Colon (tissue), 2 donors: ENCODE data around the gene SNX3.

ENCODE experiments used
- FAIRE-seq: peaks from 2 replicates; lab custom pipeline; 2012; peaks lifted over from hg19 to GRCh38; lab: Jason Lieb, UNC
- donor health status: control.
- donor health status: control.

SNX3 gene

DNA sequence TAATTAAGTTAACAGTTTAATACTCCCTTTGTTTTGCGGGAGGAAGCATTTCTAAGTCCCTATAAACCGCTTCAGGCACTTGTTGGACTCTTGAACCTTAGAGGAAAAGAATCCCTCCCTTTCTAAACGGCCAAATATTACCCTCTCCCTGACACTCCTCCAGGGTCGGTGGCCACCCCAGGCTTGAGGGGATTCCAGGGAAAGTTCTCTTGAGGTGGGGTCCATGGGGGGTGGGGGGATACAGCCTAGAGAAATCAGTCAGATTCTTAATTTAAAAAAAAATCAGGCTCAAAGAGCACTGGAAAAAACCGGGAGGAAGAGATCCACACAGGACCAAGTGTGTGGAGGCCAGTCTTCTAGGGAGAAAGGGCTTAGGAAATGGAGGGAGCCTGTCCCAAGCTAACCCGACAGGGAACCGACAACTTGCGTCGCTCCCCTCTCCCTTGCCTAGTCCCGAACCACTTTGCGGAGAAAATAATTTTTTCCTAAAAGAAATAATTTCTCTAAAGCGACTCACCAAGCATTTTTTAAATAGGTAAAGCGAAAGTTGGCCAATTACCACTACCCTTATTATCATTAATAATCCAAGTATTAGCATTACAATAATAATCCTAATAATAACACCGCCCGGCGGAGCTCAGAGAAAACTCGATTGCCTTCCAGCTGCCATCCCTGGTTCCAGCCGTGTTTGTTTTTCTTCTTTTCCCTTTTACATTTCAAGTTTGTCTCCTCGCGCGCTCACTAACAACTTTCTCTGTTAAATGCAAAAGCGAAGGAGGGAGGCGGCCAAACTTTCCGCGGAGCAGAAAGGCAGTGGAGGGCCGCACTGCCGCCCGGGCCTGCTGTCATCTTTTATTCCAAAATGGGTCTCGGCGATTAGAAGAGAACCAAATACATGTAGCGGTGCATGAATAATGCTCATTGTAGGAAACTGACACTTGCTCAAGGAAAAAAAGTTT is 90.2 kb downstream of the SNX3 start:
- no peak for FAIRE-seq

DNA sequence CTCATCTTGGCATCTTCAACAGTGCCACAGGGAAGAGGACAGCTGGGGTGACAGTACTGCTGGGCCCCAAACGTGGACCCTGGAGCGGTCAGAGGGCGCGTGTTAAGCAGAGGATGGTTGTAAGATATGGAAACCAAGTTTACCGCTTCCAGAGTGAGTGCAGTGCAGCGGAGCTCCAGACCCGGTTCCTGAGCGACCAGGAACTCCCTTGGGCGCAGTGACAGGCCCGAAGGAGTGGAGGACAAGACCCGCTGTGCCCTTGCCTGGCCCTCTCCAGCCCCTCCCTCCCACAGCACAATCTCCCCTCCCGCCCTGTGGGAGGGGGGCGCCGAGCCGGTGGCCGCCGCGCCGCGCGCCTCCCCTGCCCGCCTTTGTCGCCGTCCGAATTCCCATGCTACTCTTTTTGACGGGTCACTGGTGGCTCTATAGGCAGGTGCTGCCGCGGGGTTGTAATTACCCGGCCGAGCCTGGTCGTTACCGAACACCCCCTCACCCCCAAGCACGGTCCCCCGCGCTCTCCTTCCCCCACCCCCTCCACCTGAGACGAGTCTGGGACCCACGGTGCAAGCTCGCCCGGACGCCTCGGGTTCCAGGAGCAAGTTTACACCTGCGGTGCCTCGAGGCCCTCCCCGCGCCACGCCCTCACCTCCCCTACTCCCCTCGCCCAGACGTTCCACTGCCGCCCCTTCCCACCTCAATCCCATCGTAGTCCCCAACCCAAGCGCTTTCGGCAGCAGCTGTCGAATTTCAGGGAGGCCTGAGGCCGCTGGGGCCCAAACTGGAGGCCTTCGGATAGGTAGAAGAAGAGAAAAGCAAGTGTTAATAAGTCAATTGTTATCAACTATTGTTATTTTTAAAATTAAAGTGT is 91.1 kb downstream of the SNX3 start:
- FAIRE-seq = no peak

DNA sequence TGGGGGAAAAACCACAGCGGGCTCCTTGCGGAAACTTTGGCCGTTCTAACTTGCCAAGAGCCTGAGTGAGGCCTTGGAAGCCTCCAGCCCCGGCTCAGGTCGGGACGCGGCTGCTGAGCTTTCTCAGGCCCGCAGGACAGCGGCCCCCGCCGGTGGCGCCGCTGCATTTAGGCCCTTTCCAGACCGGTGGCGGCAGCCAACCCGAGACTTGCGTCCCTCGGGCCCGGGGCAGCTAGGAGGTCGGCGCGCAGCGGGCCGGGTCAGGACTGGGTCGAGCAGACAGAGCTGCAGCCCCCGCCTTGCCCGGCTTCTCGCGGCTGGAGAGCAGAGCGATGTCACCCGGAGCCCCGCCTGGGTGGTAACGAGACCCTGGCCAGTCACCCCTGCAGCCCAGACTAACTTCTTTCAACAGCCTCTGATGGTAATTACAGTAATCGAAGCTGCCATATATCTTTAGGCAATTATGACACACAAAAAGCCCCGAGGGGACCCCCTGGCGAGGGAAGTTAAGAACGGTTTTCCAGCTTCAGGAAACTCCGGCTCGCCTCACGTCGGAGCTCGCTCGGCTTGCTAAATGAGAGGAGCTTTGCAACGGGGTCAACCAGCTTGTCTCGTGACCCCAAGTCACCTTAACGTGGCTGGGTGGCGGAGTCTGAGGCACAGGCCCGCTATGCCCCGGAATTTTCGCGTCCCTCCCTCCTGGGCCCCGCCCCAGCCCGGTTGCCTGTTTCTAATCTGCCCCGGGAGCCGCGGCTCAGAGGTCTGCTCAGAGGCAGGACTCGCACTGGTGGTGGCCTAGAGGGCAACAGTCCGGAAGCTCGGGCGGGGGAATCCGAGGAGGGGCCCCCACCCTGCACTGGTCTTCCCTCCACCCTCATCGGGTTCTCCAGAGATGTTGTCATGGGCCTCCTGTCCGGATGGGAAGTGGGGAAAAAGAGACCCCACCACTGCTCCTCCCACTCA is 92.1 kb downstream of the SNX3 start:
- FAIRE-seq = no peak

DNA sequence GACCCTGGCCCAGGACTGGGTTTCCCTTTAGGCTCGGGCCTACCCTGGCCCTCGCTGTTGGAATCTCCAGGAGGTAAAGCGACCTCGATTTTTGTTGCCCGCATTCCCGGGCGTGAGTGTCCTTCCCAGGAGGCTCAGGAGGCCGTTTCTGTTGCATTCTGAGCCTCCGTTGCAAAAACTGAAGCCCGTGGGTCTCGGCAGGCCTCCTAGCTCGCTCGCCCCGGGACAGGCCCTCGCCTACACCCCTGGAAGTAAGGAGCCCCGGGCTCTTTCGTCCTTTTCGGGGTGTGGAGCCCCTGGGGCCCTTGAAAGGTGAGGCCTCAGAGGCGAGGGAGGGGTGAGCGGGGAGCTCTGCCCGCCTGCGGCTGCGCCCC is 92.8 kb downstream of the SNX3 start:
- FAIRE-seq = no peak

DNA sequence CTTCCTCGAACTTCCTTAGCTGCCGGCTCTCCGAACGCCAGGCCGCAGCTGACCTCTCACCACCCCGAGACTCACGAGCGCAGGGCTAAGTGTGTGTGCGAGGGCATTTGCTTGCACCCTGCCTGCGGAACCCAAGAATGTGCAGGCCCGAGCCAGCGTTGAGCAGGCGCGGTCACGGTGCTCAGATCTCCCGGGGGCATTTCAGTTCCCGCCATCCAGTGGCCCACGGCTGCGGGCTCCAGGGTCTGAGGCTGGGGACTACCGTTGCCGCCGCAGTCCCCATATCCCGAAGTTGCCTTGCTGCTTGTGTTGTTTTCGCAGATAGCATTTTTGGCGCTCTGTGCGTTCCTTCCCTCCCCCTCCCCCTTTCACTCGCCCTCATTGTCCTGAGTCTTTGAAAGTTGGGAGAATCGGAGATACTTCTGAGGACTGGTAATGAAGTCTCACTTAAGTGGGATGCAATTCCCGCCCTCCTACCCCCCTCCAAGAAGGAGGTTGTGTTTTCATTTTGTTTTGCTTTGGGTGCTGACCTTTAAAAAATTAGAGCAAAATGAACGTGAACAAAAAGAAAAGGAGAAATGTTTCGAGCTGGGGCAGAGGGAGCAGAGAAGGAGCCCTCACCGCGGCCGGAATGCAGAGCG is 93.3 kb downstream of the SNX3 start:
- FAIRE-seq = no peak

DNA sequence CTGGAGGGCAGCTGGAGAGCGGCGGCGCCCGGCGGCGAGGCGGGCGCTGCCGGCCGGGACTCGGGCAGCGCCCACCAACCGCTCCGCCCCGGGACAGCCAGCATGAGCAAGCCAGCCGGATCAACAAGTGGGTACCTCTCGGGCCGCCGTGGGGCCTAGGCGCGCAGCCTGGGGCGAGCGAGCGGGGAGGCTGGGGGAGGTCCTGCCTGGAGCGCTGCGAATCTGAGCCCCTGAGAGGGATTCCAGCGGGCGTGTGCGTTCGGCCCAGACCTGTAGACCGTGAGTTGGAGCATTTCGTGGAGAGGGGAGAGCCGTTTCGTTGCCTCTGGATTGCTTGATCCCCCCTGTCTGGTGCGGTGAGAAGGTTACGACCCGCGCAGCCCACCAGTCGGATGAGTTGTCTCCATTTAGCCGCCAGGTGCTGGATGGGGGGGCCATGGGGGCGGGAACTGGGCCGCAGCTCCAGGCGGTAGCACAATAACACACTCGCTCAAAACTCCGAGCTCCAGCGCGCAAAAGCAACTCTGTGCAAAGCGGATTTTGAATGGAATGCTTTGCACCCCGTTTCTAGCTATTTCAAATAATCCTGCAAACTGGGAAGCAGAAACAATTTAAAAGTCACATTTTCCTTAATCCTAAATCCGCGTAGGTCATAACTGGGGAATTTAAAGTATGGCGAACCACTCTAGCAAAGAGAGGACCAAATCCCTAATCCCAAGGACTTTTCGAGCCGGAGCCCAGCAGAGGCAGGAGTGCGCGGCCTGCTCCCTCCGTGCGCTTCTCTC is 94.0 kb downstream of the SNX3 start:
- FAIRE-seq = no peak

DNA sequence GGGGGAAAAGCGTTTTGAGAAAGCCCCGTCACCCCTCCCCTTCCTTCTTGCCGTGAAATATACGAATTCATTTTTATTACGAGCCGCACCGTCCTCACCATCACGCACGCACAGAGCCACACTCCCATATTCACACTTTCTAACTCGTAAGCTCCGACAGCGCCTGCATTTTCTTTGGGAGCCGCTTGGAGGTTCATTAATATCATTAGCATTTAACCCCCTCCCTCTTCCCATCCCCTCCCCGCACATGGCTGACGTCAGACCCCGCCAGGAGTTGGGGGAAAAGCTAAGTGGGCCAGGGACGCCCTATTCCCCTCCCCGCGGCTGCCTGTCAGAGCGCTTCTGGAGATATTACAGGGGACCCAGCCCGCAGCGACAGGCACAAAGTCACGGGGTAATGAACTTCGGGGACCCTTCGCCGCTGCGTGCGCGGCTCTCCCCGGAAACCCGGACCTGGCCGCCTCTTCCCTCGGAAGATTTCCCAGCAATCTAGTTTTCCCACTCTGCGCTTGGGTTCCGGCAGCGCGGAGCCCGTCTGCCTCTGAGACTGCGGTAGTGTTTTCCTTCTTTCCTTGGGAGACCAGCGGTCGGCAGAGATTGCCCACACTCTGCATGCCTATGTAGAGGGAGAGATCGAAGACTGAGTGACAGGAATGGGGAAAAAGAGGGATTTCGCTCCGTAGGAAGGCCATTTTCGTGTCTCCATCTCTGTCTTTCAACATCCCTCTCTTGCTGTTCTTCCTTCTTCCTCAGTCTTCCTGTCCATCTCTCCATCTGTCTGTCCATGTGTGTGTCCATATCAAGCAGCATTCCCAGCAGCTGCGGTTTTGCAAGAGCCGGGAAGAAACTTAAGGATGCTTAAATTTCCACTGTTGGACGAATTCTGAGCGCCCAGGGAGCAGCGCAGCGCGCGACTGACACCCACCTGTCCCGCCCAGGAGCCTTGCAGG is 94.9 kb downstream of the SNX3 start, which contains the start of gene NR2E1:
NR2E1 (plus strand) TSS at position 309 of the 950 bp plus-strand sequence. CDS start 744 bp downstream, outside the sequence.
- FAIRE-seq = no peak

- FAIRE-seq = no peak
Observed at GRCh38 chr6:108164815-108165706, 95.8 kb downstream of the SNX3 start.

GRCh38 chr6:108164543-108164814 is 96.4 kb downstream of the SNX3 start:
- no peak for FAIRE-seq

DNA sequence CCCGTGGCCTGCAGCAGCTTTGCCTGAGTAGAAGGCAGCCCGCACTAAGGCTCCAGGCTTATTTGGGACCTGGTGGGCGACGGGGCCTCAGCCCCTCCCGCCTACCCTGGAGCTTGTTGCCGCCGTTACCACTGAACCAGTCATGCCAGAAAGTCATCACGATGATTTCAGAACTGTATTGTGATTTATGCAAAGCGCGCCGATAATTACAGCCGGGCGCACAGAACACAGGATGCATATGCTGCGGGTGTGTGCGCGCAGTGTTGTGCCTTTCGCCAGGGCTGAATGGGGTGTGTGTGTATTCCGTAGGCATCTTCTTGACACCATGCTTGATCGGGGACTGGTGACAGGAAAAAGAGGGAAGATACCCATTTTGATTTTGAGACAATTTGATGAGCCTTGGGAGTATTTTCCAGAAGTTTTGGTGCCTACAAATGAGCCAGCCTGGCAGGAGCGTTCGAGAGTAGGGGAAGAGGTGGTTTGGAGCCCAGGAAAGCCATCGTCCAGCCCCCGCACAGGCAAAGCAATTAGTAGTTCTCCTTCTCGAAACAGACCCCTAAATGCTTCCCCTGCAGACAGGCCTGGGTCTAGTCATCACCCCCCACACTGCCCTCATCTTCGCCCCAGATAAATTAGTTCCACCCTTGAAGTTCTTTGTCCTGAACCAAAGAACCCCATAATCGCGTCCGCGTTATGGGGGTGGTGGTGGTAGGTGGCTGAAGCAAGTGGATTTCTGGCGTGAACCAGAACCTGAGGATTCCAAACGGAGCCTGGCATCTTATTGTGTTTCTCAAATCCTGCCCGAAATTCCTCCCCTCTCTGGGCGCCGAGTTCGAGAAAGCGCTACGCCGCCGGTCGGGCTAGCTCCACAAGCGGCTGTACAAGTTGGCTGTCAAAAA is 96.9 kb downstream of the SNX3 start:
- no peak for FAIRE-seq

GRCh38 chr6:108163267-108163643 is 97.6 kb downstream of the SNX3 start:
- no peak for FAIRE-seq

DNA sequence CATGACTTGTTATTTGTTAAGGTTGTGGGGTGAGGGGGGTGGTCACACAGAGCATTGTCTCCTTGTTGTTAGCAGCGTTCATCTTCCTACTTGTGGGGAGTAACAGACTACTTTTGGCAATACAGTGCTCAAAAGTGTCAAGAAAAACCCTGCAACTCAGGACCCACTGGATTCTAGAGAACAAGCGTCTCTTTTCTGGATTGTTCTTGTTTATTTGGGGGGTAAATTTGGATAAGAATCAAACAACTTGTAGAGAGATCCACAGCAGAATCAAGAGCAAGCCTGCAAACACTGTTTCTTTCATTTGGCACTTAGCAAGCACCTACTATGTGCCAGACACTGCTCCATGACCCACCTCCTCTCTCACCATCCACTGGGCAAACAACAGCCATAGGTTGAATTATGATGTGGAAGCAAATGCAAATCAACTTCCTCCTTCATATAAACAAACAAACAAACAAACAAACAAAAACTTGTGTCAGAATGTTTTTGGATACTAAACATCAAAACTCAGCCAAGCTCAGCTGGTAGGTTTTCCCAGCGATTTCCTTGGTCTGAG is 99.0 kb downstream of the SNX3 start:
- FAIRE-seq = no peak
